ENCODE data around the gene MEF2B.

MEF2B gene

DNA sequence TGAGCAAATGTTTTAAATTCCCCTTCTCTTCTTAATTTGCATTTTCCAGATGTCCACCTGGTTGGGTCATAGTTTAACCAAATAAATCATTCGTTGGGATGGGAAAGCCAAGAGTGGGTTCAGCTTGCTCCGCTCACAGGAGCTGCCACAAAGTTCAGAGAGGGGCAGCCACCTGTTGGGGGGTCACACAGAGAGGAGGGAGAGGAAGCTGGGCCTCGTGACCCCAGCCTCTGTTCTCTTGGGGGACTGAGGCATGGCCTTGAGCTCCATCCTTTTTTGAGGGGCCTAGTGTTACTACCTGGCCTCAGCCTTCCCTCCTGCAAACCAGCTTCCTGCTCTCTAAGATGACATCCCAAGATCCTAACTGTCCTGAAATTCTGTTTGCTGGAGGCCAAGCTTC lies 2.5 kb downstream of the MEF2B start:
- H3K4me3 ChIP-seq (ENCODE audit: low read depth, low read length) = peak overlapping the region; percentile 57

DNA sequence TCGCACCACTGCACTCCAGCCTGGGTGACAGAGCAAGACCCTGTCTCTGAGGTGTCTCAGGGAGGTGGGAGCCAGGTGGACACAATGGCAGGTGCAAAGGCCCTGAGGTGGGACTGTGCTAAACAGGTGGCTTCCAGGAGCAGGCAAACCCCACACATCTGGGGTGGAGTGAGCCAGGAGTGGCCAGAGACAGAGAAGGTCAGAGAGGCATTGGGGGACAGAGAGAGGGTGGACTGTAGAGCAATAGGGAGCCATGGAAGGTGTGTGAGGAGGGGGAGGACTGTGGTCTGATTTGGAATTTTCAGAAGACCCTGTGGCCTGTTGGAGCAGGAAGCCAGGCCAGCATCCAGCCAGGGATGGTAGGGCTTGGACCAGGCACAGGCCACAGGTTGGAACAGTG lies 4.7 kb downstream of the MEF2B start:
- H3K4me3 ChIP-seq (ENCODE audit: low read depth, low read length) = no peak overlapping the region
- DNase-seq (ENCODE audit: low read depth) = no peak
- TF ChIP-seq, protein P1, sequence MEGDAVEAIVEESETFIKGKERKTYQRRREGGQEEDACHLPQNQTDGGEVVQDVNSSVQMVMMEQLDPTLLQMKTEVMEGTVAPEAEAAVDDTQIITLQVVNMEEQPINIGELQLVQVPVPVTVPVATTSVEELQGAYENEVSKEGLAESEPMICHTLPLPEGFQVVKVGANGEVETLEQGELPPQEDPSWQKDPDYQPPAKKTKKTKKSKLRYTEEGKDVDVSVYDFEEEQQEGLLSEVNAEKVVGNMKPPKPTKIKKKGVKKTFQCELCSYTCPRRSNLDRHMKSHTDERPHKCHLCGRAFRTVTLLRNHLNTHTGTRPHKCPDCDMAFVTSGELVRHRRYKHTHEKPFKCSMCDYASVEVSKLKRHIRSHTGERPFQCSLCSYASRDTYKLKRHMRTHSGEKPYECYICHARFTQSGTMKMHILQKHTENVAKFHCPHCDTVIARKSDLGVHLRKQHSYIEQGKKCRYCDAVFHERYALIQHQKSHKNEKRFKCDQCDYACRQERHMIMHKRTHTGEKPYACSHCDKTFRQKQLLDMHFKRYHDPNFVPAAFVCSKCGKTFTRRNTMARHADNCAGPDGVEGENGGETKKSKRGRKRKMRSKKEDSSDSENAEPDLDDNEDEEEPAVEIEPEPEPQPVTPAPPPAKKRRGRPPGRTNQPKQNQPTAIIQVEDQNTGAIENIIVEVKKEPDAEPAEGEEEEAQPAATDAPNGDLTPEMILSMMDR (IDR thresholded peaks at IDR 0.05; ENCODE audit: low read depth, low read length, missing control alignments) = no peak

More for the DNA sequence above, 2.5 kb downstream of the MEF2B start:
- no peak for DNase-seq (ENCODE audit: low read depth)
- TF ChIP-seq, protein P1 (IDR thresholded peaks at IDR 0.05; ENCODE audit: low read depth, low read length, missing control alignments) = no peak

DNA sequence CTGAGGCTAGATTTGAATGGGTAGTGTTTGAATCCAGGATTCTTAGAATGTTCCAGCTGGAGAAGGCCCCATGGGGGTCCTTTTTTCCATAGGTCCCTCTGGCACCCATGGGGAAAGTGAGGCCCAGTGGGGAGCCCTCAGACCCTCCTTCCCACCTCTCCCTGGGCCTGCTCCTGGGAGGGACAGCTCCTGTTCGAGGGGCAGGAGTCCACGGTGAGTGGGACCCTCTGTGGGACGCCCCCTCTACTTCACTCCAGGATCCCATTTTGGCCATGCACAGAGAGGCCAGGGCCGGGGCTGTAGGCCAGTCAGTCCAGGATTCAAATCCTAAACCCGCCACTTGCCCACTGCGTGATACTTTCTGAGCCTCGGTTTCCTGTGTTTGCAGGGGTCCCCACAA lies 7.6 kb downstream of the MEF2B start:
- TF ChIP-seq, protein P1 (IDR thresholded peaks at IDR 0.05; ENCODE audit: low read depth, low read length, missing control alignments) = no peak
- H3K4me3 ChIP-seq (ENCODE audit: low read depth, low read length) = no peak overlapping the region
- DNase-seq (ENCODE audit: low read depth) = no peak

DNA sequence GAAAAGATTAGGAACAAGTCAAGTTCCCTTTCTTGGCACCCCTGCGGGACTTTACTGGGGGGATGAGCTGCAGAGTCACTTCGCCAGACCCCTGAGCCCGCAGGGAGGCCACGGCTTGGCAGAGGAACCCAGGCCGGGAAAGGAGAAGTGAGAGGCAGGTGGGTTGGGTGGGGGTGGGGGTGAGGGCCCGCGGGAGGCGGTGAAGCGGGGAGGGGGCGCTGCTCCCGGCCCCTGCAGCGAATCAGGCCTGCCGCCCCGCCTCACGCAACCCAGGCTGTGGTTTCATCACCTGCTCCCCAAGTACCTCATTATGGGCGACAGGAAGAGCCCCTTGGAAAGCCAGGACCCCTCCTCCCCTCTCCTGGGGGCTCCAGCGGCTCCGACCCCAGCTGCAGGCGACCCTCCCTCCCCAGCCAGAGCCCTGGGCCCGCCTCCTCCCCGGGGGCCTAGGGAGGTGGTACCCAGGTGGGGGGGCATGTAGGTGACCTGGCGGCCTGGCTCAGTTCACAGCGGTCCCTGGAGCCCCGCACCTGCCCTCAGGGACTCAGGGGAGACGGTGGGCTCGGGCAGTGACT lies 9.5 kb downstream of the MEF2B start:
- DNase-seq (ENCODE audit: low read depth) = no peak
- peak overlapping the region; percentile 30 for H3K4me3 ChIP-seq (ENCODE audit: low read depth, low read length)
- TF ChIP-seq, protein P1 (IDR thresholded peaks at IDR 0.05; ENCODE audit: low read depth, low read length, missing control alignments) = no peak

DNA sequence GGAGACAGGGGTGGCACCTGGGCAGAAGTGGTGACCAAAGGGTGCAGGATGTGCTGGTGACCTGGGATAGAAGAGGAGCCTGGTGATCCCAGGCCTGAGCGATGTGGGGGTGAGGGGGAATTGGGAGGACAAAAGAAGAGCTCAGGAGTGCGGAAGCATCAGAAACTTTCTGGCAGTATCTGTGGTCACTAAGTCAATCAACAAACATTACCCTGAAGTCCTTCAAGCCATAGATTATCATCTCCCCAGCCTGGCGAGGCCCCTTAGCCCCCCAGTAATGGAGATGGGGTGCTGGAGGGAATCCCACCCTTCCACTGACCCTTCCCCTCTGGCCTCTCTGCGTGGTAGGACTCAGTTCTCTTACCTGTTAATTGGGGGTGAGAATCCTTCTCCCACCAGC lies 10.5 kb downstream of the MEF2B start:
- DNase-seq (ENCODE audit: low read depth) = no peak
- no peak overlapping the region for H3K4me3 ChIP-seq (ENCODE audit: low read depth, low read length)
- TF ChIP-seq, protein P1 (IDR thresholded peaks at IDR 0.05; ENCODE audit: low read depth, low read length, missing control alignments) = no peak

DNA sequence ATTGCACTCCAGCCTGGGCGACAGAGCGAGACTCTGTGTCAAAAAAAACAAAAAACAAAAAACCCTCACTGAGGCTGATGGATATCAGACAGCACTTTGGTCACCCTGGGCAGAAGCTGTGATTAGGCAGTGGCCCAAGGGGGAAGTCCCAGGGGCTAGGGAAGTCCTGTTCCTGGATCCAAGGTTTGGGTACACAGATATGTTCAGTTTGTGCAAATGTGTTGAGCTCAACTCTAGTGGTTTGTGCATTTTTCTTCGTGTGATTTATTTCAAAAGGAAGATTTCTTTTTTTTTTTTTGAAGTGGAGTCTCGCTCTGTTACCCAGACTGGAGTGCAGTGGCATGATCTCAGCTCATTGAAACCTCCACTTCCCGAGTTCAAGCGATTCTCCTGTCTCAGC lies 12.3 kb downstream of the MEF2B start:
- DNase-seq (ENCODE audit: low read depth) = no peak
- TF ChIP-seq, protein P1 (IDR thresholded peaks at IDR 0.05; ENCODE audit: low read depth, low read length, missing control alignments) = no peak
- H3K4me3 ChIP-seq (ENCODE audit: low read depth, low read length) = no peak overlapping the region

DNA sequence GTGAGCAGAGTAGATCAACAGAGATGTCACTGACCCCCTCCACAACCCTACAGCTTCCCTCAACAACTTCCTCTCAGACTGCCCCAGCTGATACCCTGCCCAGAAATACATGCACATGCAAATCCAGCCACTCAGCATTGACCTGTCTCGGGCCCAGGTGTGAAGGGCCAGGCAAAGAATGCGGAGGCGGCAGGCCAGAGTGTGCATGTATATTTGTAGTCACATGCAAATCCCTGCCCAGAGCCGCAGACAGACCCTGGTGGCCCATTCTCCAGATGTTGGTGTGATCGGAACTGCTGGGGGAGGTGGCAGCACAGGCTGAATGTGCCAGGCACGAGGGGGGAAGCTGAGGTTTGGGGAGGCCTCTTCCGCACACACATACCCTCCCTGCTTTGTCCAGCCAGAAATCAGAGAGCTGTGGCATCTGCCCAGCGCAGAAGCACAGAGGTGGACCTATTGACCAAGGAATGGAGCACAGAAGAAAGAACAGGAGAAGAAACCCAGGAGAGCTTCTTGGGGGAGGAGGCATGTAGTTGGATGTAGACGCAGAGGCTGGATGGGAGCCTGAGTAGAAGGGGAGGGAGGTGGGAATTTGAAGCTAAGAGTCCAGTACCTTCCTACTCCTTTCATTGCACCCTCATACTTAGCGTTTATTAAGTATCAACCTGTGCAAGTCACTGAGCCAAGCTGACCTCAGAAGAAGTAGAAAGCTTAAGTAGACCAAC lies 14.4 kb downstream of the MEF2B start:
- TF ChIP-seq, protein P1 (IDR thresholded peaks at IDR 0.05; ENCODE audit: low read depth, low read length, missing control alignments) = no peak
- DNase-seq (ENCODE audit: low read depth) = peak; percentile 90

More for the DNA sequence above, 14.4 kb downstream of the MEF2B start:
- no peak overlapping the region for H3K4me3 ChIP-seq (ENCODE audit: low read depth, low read length)
